ENCODE results near the gene C9orf78. TPM values are rescaled to one million over a fixed set of nuclear protein-coding genes. Genes with fewer than 3 reads are reported as not detected.

Gene C9orf78
- total RNA-seq, 1 donor from 2014 or later: 38.9 TPM

DNA sequence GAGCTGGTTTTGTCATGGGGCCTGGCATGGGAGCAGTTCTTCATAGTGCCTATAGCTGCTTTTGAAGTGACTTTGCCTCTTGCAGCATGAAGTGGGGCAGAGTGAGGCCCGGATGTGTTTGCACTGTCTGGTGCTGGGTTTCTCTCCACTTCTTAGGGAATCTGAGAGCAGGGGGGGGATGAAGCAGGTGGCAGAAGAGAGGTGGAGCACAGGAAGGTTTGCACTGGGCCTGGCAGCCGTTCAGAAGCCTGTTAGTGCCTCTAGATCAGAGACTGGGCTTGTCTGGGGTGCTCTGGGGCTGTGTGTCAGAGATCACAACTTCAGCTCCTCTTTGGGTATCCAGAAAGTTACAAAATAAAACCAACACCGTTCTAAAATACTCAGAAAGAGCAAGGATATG, 18.5 kb upstream of the C9orf78 start:
- H3K4me1 Mint-ChIP-seq (ENCODE audit: unreplicated experiment): peaks cover 11% of the 10 kb centered on the region
- TF ChIP-seq, protein P1, sequence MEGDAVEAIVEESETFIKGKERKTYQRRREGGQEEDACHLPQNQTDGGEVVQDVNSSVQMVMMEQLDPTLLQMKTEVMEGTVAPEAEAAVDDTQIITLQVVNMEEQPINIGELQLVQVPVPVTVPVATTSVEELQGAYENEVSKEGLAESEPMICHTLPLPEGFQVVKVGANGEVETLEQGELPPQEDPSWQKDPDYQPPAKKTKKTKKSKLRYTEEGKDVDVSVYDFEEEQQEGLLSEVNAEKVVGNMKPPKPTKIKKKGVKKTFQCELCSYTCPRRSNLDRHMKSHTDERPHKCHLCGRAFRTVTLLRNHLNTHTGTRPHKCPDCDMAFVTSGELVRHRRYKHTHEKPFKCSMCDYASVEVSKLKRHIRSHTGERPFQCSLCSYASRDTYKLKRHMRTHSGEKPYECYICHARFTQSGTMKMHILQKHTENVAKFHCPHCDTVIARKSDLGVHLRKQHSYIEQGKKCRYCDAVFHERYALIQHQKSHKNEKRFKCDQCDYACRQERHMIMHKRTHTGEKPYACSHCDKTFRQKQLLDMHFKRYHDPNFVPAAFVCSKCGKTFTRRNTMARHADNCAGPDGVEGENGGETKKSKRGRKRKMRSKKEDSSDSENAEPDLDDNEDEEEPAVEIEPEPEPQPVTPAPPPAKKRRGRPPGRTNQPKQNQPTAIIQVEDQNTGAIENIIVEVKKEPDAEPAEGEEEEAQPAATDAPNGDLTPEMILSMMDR (IDR thresholded peaks at IDR 0.05): no peak

DNA sequence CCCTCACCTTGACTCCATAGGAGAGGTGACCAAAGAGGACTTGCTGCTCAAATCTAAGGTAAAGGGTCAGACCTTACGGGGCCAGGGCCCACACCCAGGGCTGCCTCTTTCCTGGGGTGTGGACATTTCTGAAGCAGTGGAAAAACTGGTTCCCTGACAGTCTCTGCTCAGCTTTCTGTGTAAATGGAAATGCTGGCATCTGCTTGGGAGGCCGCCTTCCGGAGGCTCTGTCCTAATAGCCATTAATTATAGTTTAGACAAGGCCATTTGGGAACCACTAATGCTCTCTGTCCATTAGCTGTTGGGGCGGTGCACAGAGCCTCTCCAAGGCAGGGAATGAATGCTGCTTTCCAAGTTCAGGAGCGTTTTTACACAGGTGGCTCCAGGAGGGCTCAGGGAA, 17.5 kb upstream of the C9orf78 start:
- no peak overlapping the region for H3K27ac Mint-ChIP-seq (ENCODE audit: unreplicated experiment)

More for the DNA sequence above, 18.5 kb upstream of the C9orf78 start:
- no peak for DNase-seq (ENCODE audit: extremely low spot score, unreplicated experiment)
- no peak overlapping the region for H3K27ac Mint-ChIP-seq (ENCODE audit: unreplicated experiment)
- no peak overlapping the region for H3K4me3 Mint-ChIP-seq (ENCODE audit: unreplicated experiment)
- no peaks in the 10 kb centered on the region for H3K27me3 Mint-ChIP-seq (ENCODE audit: unreplicated experiment)
- peaks cover 52% of the 10 kb centered on the region for H3K36me3 Mint-ChIP-seq (ENCODE audit: unreplicated experiment)
- H3K9me3 Mint-ChIP-seq (ENCODE audit: unreplicated experiment): no peaks in the 10 kb centered on the region

DNA sequence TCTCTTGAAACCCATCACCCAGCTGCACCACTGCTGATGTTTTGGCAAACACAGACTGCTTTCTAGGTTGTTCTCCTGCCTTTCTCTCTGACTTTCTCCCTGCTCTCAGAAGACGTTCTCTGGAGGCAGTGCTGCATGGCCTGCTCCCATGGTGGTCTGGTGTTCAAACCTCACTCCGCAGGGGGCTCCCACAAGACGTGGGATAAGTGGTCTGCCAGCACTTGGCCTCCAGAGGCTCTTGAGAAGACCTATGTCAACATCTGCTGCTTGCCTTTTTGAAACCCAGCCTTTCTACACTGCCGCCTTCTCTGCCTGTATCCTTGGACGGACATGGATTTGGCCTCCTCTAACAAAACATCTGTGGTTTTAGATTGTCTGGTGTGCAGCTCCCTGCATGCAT, 16.7 kb upstream of the C9orf78 start:
- Mint-ChIP-seq H3K9me3 (ENCODE audit: unreplicated experiment) (no peaks in the 10 kb centered on the region), H3K36me3 (ENCODE audit: unreplicated experiment) (peaks cover 45% of the 10 kb centered on the region), H3K27ac (ENCODE audit: unreplicated experiment) (no peak overlapping the region), H3K27me3 (ENCODE audit: unreplicated experiment) (no peaks in the 10 kb centered on the region), H3K4me3 (ENCODE audit: unreplicated experiment) (no peak overlapping the region), H3K4me1 (ENCODE audit: unreplicated experiment) (peaks cover 10% of the 10 kb centered on the region)
- TF ChIP-seq, protein P1 (IDR thresholded peaks at IDR 0.05): no peak
- no peak for DNase-seq (ENCODE audit: extremely low spot score, unreplicated experiment)

More for the DNA sequence above, 17.5 kb upstream of the C9orf78 start:
- Mint-ChIP-seq H3K36me3 (ENCODE audit: unreplicated experiment) (peaks cover 47% of the 10 kb centered on the region), H3K4me3 (ENCODE audit: unreplicated experiment) (no peak overlapping the region), H3K27me3 (ENCODE audit: unreplicated experiment) (no peaks in the 10 kb centered on the region), H3K9me3 (ENCODE audit: unreplicated experiment) (no peaks in the 10 kb centered on the region), H3K4me1 (ENCODE audit: unreplicated experiment) (peaks cover 13% of the 10 kb centered on the region)
- TF ChIP-seq, protein P1 (IDR thresholded peaks at IDR 0.05): no peak
- no peak for DNase-seq (ENCODE audit: extremely low spot score, unreplicated experiment)

DNA sequence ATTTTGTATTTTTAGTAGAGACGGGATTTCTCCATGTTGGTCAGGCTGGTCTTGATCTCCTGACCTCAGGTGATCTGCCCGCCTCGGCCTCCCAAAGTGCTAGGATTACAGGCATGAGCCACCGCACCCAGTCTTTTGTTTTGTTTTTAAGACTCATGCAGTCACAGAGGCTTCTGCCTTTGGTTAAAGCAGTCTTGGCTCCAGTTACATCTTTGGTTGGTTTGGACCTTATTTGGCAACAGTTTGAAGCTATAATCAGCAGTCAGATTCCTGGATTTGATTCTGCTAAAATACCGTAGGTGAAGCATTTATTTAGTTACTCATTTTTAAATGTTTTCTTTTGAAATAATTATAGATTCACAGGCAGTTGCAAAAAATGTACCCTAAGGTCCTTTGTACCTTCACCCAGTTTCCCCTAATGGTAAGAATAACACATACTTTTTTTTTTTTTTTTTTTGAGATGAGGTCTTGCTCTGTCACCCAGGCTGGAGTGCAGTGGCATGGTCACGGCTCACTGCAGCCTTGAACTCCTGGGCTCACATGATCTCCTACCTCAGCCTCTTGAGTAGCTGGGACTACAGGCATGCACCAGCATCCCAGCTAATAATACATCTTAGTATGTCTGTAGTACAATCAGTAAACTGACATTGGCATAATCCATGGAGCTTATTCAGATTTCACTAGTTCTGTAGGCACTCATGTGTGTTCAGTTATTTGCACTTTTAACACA, 15.9 kb upstream of the C9orf78 start:
- Mint-ChIP-seq H3K4me3 (ENCODE audit: unreplicated experiment) (no peak overlapping the region), H3K27me3 (ENCODE audit: unreplicated experiment) (no peaks in the 10 kb centered on the region), H3K36me3 (ENCODE audit: unreplicated experiment) (peaks cover 43% of the 10 kb centered on the region), H3K4me1 (ENCODE audit: unreplicated experiment) (peaks cover 6% of the 10 kb centered on the region), H3K27ac (ENCODE audit: unreplicated experiment) (no peak overlapping the region), H3K9me3 (ENCODE audit: unreplicated experiment) (no peaks in the 10 kb centered on the region)
- DNase-seq (ENCODE audit: extremely low spot score, unreplicated experiment): no peak
- TF ChIP-seq, protein P1 (IDR thresholded peaks at IDR 0.05): no peak

DNA sequence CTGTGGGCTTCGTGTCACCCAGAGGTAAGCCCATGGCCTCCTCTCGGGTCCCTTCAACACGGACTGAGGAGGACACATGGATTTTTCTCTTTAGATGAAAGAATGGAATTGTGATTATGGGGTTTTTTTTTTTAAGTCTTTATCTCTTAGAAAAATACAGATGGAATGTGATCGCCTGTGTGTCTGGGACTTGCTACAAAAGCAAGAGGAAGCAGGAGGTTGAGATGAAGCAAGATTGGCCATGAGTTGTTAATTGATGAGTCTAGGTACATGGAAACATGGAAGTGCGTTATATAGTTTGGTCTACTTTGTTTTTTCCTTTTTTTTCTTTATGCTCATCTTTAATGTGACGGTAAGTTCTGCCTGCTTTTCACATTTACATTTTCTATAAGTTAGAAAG, 14.8 kb upstream of the C9orf78 start:
- no peaks in the 10 kb centered on the region for H3K27me3 Mint-ChIP-seq (ENCODE audit: unreplicated experiment)

More for the DNA sequence above, 14.8 kb upstream of the C9orf78 start:
- H3K4me1 Mint-ChIP-seq (ENCODE audit: unreplicated experiment): peaks cover 6% of the 10 kb centered on the region
- H3K4me3 Mint-ChIP-seq (ENCODE audit: unreplicated experiment): no peak overlapping the region
- no peak for DNase-seq (ENCODE audit: extremely low spot score, unreplicated experiment)
- H3K27ac Mint-ChIP-seq (ENCODE audit: unreplicated experiment): no peak overlapping the region
- H3K9me3 Mint-ChIP-seq (ENCODE audit: unreplicated experiment): no peaks in the 10 kb centered on the region
- peaks cover 35% of the 10 kb centered on the region for H3K36me3 Mint-ChIP-seq (ENCODE audit: unreplicated experiment)
- TF ChIP-seq, protein P1 (IDR thresholded peaks at IDR 0.05): no peak

Measured in osteocyte (in vitro differentiated cells).